ENCODE results near the gene OSTM1. TPM values are rescaled to one million over a fixed set of nuclear protein-coding genes. Genes with fewer than 3 reads are reported as not detected.

The OSTM1 gene
- total RNA-seq, 2 experiments from 2014 or later, result 10.5 to 19.1 TPM

- Histone ChIP-seq H3K4me2 (ENCODE audit: low read length) (no peak overlapping the region), H3K36me3 (ENCODE audit: insufficient read depth, low read length) (no peaks in the 10 kb centered on the region), H3K4me1 (ENCODE audit: insufficient read depth, low read length, poor library complexity, severe bottlenecking) (no peaks in the 10 kb centered on the region), H3K9me2 (ENCODE audit: insufficient read depth, low read length) (no peaks in the 10 kb centered on the region), H3K4me3 (ENCODE audit: low read depth, low read length, poor library complexity, severe bottlenecking) (no peak overlapping the region), H3K79me2 (ENCODE audit: insufficient read depth, low read depth, low read length) (no peaks in the 10 kb centered on the region), H3K27ac (ENCODE audit: low read depth, low read length, poor library complexity, severe bottlenecking) (no peak overlapping the region), H2AFZ (ENCODE audit: low read length) (no peak overlapping the region), H3K9me3 (ENCODE audit: low read length) (no peaks in the 10 kb centered on the region), H4K20me1 (ENCODE audit: insufficient read depth, low read length) (no peaks in the 10 kb centered on the region)
- intact Hi-C loops (cut with micrococcal nuclease; ENCODE audit: unreplicated experiment), result no loop called here
- DNase-seq (ENCODE audit: low spot score), result no peak
- TF ChIP-seq CTCF (conservative IDR thresholded peaks at IDR 0.05; ENCODE audit: low read length), result no peak
- no peak for TF ChIP-seq EZH2phosphoT487 (IDR thresholded peaks at IDR 0.05; ENCODE audit: borderline replicate concordance, low read depth, low read length)
- no TSS peak for BruUV-seq (replicated peaks)
- ChIA-PET CTCF (ENCODE audit: unreplicated experiment) (no interaction called here), POLR2A (no interaction called here)
Measured at GRCh38 chr6:108106694-108107093, 32.2 kb upstream of the OSTM1 start.

- no peak overlapping the region for H3K4me3 ChIP-seq (ENCODE audit: low read depth, low read length, poor library complexity, severe bottlenecking)
- CTCF ChIA-PET (ENCODE audit: unreplicated experiment), result no interaction called here
- H3K79me2 ChIP-seq (ENCODE audit: insufficient read depth, low read depth, low read length), result no peaks in the 10 kb centered on the region
- H3K4me2 ChIP-seq (ENCODE audit: low read length), result no peak overlapping the region
- H3K9me2 ChIP-seq (ENCODE audit: insufficient read depth, low read length), result no peaks in the 10 kb centered on the region
- POLR2A ChIA-PET, result no interaction called here
- no peak for DNase-seq (ENCODE audit: low spot score)
- intact Hi-C loops (cut with micrococcal nuclease; ENCODE audit: unreplicated experiment), result no loop called here
- no peak overlapping the region for H2AFZ ChIP-seq (ENCODE audit: low read length)
- no peaks in the 10 kb centered on the region for H4K20me1 ChIP-seq (ENCODE audit: insufficient read depth, low read length)
- H3K36me3 ChIP-seq (ENCODE audit: insufficient read depth, low read length), result no peaks in the 10 kb centered on the region
- TF ChIP-seq EZH2phosphoT487 (IDR thresholded peaks at IDR 0.05; ENCODE audit: borderline replicate concordance, low read depth, low read length) (no peak), CTCF (conservative IDR thresholded peaks at IDR 0.05; ENCODE audit: low read length) (no peak)
- no peaks in the 10 kb centered on the region for H3K4me1 ChIP-seq (ENCODE audit: insufficient read depth, low read length, poor library complexity, severe bottlenecking)
- H3K27ac ChIP-seq (ENCODE audit: low read depth, low read length, poor library complexity, severe bottlenecking), result no peak overlapping the region
- no TSS peak for BruUV-seq (replicated peaks)
- no peaks in the 10 kb centered on the region for H3K9me3 ChIP-seq (ENCODE audit: low read length)
Measured at GRCh38 chr6:108106261-108106660, 31.7 kb upstream of the OSTM1 start.

- no peak for TF ChIP-seq CTCF (conservative IDR thresholded peaks at IDR 0.05; ENCODE audit: low read length)
- TF ChIP-seq EZH2phosphoT487 (IDR thresholded peaks at IDR 0.05; ENCODE audit: borderline replicate concordance, low read depth, low read length), result no peak
- ChIA-PET CTCF (ENCODE audit: unreplicated experiment) (no interaction called here), POLR2A (no interaction called here)
- no peaks in the 10 kb centered on the region for H3K9me2 ChIP-seq (ENCODE audit: insufficient read depth, low read length)
- no peak overlapping the region for H3K4me3 ChIP-seq (ENCODE audit: low read depth, low read length, poor library complexity, severe bottlenecking)
- no peaks in the 10 kb centered on the region for H3K36me3 ChIP-seq (ENCODE audit: insufficient read depth, low read length)
- no peaks in the 10 kb centered on the region for H3K9me3 ChIP-seq (ENCODE audit: low read length)
- BruUV-seq (replicated peaks), result no TSS peak
- H4K20me1 ChIP-seq (ENCODE audit: insufficient read depth, low read length), result no peaks in the 10 kb centered on the region
- no peak overlapping the region for H2AFZ ChIP-seq (ENCODE audit: low read length)
- no peak for DNase-seq (ENCODE audit: low spot score)
- no peaks in the 10 kb centered on the region for H3K79me2 ChIP-seq (ENCODE audit: insufficient read depth, low read depth, low read length)
- no peaks in the 10 kb centered on the region for H3K4me1 ChIP-seq (ENCODE audit: insufficient read depth, low read length, poor library complexity, severe bottlenecking)
- no peak overlapping the region for H3K27ac ChIP-seq (ENCODE audit: low read depth, low read length, poor library complexity, severe bottlenecking)
- H3K4me2 ChIP-seq (ENCODE audit: low read length), result no peak overlapping the region
- intact Hi-C loops (cut with micrococcal nuclease; ENCODE audit: unreplicated experiment), result no loop called here
Measured at GRCh38 chr6:108105571-108105970, 31.0 kb upstream of the OSTM1 start.
